NCI-H2227 (cell line): Measurements from ENCODE around the gene SLC2A13.

Source experiments
- DNase-seq: peaks from one replicate; lab custom pipeline; 2025; ENCODE audit not compliant: unreplicated experiment; lab: John Stamatoyannopoulos, UW

Gene SLC2A13

GRCh38 chr12:40002178-40003169, 103.4 kb downstream of the SLC2A13 start:
- DNase-seq = no peak

DNA sequence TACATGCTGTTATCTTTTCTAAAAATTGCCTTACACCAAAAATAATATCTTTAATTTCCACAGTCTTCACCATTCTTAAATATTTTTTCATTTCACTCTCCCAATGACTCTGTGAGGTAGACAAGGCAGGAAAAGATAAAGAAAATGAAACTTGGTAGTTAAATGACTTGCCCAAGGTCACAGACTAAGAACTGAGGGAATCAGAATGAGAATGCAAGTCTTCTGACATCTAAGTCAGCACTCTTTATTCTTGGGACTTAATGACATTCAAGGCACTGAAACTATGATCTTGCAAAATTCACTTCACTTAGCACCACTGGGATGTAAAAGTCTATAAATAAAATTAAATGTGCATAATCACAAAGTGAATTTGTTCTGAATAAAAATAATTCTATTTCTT, 104.5 kb downstream of the SLC2A13 start:
- no peak for DNase-seq

GRCh38 chr12:40000884-40001283, 105.0 kb downstream of the SLC2A13 start:
- DNase-seq = no peak

DNA sequence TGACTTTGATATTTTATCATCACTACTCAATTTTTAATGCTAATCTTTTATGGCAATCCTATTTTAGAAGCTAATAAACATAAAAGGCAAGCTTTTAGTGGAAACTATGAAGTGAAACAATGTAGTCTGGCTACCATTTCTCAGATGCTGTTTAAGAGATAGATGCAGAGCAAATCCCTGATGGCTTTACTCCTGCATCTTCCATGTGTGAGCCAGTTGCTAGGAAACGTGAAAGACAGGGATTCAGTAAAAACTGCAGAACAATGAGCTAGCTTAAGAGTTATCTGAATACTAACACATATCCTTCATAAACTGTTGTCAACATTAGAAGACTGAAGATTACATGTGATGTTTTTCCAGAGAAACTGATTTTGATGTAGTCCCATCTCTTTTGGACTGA, 112.6 kb downstream of the SLC2A13 start:
- DNase-seq = peak; percentile 0

DNA sequence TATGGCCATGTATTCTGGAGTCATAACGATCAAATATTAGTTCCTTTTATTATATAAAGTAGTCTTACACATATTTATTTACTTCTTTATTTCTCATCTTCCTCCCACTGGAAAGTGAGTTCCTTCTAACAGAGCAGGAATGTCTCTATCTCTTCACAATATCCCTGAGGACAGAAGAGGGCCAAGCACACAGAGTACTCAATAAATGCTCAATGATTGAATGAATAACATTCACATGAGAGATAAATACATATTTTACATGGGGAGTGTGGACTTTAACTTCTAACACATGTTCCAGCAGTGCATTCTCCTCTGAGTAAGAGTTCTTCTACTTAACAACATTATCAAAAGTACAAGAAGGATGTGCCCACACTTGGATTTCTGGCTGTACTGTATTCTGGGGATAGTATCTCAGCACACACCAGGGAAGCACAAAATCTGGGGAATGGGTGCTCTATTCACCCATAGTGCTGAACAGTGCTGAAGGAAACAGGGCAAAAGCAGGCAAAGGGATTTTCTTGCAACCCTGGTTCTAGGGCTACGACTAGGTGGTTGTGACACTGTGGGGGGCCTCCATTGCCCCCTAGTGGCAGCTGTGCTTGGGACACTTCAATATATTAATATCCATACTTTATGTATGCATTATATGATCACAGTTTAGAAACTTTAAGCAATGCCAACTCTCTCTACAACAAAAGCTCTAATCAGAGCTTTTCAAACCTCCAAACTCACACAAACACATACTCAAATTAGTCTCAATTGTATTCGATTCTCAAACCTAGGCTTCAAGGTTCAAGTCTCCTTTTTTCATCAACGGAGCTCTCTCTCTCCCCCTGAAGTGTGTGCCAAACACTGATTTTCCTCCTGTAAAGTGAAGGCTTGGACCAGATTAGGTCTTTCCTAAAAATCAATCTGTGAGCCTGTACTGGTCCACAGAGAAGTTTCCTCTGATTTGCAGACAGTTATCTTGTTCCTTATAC, 115.5 kb downstream of the SLC2A13 start:
- DNase-seq = peak; percentile 1

GRCh38 chr12:39989501-39989900, 116.4 kb downstream of the SLC2A13 start:
- DNase-seq = no peak

- DNase-seq = no peak
These were observed 117.3 kb downstream of the SLC2A13 start for GRCh38 chr12:39988574-39988973.

GRCh38 chr12:39986674-39987073, 119.2 kb downstream of the SLC2A13 start:
- DNase-seq = no peak

- DNase-seq = no peak
These were observed 121.2 kb downstream of the SLC2A13 start for GRCh38 chr12:39984670-39985069.

- DNase-seq = no peak
These were observed 130.4 kb downstream of the SLC2A13 start for GRCh38 chr12:39975374-39975918.

- no peak for DNase-seq
These were observed 133.8 kb downstream of the SLC2A13 start for GRCh38 chr12:39972119-39972518.

- DNase-seq = no peak
These were observed 134.5 kb downstream of the SLC2A13 start for GRCh38 chr12:39971348-39971747.

DNA sequence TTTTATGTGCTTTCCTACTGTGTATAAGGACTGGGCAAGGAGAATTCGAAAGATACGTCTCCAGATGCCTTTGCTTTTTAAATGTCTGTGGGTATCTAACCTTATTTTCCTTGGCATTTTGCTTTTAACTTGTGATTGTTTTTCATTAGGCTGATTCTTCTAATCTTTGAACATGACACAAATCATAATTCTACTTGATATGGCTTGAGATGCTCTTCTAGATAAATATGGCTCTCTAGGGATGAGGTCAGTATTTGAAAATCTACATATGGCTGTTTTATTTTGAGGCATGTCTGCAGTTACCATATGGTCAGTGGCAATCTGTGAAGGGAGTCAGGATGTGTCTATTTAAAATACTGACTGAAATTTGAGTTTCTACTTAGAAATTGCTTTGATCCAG, 139.2 kb downstream of the SLC2A13 start:
- DNase-seq = no peak

GRCh38 chr12:39966256-39966655, 139.6 kb downstream of the SLC2A13 start:
- no peak for DNase-seq

GRCh38 chr12:39959467-39959866, 146.4 kb downstream of the SLC2A13 start:
- DNase-seq = no peak

- DNase-seq = no peak
These were observed 146.8 kb downstream of the SLC2A13 start for GRCh38 chr12:39959031-39959430.

GRCh38 chr12:39958377-39958776, 147.5 kb downstream of the SLC2A13 start:
- DNase-seq = no peak

DNA sequence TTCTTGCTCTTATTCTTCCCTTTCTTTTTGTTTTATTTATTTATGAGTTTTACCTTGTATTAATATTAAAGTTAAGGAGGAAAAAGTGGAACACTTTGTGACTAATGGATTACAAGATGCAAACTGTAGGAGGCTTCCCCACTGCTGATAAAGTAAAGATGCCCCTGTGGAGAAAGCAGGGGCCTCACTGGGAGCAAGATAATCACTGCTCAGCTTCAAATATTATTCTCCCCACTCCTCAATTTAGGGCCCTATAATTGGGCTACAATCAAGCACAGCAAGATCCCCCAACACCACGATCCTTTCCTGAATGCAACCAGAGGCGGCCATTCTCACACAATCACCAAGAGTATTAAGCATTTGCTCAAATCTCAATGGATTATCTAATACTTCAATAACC, 149.2 kb downstream of the SLC2A13 start:
- no peak for DNase-seq

DNA sequence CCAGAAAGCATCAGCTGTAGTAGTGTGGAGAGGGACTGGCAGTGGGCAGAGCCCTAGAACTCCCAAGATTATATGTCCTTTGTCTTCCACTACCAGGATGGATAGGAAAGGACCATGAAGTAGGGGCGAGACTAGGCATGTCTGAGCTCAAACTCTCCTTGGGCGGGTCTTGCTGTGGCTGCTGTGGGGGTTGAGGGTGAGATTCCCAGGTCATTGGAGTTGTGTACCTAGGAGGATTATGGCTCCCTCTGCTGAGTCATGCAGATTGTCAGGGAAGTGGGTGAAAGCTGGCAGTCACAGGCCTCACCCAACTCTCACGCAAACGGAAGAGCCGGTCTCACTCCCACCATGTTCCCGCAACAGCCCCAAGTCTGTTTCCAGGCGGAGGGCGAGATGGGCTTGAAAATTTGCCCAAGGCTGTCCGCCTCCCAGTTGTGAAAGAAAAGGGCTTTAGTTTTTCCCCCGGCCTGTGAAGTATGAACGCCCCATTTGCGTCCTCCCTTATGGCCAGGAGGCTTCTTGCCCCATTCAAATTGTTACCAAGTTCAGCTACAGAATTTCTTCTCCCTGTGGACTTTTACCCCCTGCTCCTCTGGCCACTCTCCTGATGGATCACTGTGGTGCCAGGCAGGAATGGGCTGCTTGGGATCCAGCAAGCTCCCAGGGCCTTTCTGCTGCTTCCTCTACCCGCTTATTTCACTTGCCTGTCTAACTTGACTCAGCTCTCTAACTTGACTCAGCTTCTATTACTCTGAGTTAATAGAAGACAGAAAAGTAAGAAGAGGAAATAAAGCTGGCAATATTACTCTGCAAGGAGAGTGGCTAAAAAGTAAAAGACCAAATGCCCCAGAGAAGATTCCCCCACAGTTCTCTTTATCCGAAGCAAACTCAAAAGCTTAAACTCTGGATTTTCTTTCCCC, 159.3 kb downstream of the SLC2A13 start:
- DNase-seq = no peak

- no peak for DNase-seq
These were observed 168.8 kb downstream of the SLC2A13 start for GRCh38 chr12:39937119-39937518.
